ENCODE measurements around the gene CNFN.
"Not testable (repeated sequence)": the region's sequence is repeated elsewhere in the genome, so short reads cannot be mapped to it uniquely, and the experiment has no call there.

Gene CNFN

DNA sequence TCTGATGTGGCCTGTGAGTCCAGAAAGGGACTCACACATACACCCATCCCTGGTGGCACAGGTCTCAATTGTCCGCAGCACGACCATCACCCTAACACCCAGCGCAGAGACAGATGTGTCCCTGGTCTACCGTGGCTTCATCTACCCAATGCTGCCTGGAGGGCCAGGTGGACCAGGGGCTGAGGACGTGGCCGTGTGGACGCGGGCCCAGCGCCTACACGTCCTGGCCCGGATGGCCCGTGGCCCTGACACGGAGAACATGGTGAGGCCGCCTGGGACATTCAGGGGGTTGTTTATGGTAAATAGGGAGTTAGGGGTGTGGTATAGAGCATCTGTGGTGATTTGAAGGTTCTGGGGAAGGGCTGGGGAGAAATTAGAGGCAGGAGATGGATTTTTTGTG lies 41.9 kb downstream of the CNFN start:
- no peak for DNase-seq

DNA sequence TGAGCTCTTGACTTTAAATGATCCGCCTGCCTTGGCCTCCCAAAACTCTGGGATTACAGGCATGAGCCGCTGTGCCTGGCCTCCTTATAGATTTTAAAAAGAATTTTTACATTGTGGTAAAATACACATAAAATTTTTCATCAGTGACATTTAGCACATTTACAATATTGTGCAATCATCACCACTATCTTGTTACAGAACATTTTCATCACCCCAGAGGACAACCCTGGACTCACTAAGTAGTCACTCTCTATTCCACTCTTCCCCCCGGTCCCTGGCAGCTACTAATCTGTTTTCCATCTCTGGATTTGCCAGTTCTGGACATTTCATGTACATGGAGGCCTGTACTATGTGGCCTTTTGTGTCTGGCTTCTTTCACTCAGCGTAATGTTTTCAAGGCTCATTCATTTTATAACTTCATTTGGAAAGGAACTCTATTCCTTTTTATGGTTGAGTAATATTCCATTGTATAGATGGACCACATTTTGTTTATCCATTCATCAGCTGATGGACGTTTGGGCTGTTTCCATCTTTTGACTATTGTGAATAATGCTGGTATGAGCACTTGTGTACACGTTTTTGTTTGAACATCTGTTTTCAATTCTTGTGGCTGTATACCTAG lies 44.8 kb downstream of the CNFN start:
- DNase-seq = no peak

DNA sequence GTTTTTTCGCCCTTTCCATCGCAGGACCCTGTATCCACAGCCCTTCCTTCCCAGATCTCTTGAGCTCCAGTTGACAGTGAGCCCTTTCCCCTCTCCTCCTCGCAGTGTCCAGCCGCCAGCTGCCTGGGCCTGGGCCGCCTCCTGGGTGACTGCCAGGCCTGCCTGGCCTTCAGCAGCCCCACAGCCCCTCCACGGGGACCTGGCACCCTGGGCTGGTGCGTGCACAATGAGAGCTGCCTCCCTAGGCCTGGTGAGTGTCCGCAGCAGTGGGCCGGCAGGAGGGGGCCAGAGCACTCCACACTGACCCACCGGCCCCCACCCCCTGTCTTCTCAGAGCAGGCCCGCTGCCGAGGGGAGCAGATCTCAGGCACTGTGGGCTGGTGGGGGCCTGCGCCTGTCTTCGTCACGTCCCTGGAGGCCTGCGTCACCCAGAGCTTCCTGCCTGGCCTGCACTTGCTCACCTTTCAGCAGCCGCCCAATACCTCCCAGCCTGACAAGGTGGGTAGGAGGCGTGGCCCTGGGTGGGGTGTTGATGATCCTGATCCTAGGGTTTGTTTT lies 45.7 kb downstream of the CNFN start:
- no peak for DNase-seq

DNA sequence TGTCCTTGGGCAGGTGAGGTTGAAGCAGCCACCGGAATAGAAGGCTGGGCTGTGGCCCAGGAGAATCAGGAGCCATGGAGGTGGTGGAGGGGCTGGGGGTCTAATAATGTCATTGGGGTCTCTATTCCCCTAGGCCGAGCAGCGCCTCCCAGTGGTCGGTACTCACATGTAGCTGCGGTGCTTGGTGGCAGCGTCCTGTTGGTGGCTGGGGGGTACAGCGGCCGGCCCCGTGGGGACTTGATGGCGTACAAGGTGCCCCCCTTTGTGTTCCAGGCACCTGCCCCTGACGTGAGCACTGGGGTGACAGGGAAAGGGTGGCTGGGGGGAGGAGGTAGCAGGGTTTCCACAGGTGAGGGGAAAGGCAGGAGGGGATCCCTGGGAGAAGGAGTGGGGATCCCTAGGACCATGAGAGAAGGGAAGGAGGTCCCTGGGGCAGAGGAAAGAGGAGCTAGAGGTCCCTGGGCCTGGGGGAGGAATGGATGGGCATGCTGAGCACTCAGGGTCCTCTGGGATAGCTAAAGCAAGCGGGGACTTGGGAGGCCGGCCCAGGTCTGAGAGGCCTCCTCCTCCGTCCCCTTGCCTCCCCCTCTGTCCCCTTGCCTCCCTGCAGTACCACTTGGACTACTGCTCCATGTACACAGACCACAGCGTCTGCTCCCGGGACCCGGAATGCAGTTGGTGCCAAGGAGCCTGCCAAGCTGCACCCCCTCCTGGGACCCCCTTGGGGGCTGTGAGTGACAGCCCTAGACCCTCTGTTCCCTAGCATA lies 46.6 kb downstream of the CNFN start:
- no peak for DNase-seq

DNA sequence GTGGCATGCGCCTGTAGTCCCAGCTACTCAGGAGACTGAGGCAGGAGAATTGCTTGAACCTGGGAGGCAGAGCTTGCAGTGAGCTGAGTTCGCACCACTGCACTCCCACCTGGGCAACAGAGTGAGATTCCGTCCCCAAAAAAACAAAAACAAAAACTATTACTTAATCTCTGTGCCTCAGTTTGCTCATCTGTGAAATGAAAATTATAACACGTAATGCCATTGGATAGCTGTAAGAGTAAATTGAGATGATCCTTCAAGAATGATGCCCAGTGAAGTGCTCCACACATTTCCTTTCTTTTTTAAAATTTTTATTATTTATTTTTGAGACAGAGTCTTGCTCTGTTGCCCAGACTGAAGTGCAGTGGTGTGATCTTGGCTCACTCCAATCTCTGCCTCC lies 50.2 kb downstream of the CNFN start:
- not testable (repeated sequence) for DNase-seq

DNA sequence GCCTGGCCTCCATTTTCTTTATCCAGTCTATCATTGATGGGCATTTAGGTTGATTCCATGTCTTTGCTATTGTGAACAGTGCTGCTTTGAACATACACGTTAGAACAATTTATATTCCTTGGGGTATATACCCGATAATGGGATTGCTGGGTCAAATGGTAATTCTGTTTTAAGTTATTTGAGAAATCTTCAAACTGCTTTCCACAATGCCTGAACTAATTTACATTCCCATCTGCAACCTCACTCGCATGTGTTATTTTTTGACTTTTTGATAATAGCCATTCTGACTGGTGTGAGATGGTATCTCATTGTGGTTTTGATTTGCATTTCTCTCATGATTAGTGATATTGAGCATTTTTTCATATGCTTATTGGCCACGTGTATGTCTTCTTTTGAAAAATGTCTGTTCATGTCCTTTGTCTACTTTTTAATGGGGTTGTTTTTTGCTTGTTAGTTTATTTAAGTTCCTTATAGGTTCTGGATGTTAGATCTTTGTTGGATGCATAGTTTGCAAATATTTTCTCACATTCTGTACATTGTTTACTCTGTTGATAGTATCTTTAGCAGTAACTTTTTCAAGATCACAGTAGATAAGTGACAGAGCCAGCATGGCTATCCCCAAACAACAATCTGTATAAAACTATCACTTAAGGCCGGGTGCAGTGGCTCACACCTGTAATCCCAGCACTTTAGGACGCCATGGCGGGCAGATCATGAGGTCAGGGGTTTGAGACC lies 50.8 kb downstream of the CNFN start:
- DNase-seq = not testable (repeated sequence)
